ENCODE data around the gene RNF112.

Gene RNF112

DNA sequence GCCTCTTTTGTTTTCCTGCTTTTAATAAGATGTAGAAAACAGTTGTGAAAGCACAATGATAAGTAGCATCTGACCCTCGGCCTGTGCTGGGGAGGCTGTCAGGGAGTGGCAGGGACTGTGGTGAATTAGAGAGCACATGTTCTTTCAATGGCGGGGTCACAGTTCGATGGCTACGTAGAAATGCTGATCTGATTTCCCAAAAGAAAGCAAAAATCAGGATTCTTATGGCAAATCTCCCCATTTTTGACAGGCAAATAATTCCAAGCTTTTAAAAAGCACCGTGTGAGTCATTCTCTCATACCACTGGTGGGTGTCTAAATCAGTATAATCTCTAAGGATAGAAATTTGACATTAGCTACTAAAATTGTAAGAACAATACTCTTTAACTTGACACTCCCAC lies 36.9 kb upstream of the RNF112 start:
- no peak for DNase-seq

DNA sequence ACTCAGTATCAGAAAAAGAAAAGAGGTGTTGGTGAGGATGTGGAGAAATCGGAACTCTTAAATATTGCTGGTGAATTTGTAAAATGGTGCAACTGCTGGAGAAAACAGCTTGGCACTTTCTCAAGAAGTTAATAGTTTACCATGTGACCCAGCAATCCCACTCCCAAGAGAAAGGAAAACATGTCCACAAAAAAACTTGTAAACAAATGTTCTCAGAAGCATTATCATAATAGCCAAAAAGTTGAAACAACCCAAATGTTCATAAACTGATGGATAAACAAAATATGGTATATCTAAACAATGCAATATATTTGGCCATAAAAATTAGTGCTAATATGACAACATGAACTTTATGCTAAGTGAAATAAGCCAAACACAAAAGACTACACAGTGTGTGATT lies 35.3 kb upstream of the RNF112 start:
- DNase-seq, result no peak
- ATAC-seq, result no peak

More for the DNA sequence above, 36.9 kb upstream of the RNF112 start:
- ATAC-seq, result no peak

DNA sequence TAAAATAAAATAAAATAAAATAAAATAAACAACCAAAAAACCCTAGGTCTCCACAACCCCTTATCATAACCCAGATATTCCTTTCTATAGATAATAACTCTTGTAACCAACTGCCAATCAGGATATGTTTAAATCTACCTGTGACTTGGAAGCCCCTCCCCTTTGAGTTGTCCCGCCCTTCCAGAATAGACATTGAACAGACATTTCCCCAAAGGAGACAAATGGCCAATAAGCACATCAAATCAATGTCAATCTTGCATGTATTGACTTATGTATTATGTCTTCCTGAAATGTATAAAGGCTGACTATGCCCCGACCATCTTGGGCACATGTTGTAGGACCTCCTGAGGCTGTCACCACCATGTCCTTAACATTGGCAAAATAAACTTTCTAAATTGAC lies 34.2 kb upstream of the RNF112 start:
- ATAC-seq (no peak), DNase-seq (no peak)

DNA sequence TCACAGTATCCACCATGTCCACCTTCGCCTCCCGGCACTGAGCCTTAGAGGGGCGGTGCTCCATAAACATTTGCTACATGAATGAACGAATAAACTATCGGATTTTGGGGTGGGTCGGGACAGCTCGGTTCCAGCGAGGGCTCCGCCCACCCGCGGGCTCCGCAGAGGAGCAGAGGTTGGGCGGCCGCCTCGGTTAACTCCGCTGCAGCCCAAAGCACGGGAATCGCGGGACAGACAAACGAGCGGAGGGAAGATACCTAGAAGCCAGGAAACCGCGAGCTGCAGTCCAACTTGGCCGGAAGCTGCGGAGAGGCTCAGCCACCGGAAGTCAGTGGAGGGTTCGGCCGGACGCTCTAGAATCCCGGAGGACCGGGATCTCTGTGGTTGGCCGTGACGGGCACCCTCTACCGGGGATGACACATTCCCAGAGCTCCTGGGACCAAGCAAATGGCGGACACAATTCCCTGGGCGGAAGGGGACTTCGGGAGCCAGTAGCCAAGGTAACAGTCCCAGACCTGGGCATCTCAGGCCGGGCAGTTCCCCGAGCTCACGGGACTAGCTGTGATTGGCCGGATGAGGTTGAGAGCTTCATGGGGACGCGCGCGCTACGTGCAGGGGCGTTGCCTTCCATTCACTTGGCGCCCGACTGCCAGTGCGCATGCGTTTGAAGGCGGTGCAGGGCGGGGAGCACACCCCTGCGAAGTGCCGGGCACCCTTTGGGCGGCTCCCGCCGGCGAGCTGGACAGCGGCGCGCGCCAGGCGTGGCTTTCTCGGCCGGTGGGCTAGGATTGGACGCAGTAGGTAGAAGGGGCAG lies 33.2 kb upstream of the RNF112 start:
- peak; percentile 97 for DNase-seq
- peak; percentile 97 for ATAC-seq

DNA sequence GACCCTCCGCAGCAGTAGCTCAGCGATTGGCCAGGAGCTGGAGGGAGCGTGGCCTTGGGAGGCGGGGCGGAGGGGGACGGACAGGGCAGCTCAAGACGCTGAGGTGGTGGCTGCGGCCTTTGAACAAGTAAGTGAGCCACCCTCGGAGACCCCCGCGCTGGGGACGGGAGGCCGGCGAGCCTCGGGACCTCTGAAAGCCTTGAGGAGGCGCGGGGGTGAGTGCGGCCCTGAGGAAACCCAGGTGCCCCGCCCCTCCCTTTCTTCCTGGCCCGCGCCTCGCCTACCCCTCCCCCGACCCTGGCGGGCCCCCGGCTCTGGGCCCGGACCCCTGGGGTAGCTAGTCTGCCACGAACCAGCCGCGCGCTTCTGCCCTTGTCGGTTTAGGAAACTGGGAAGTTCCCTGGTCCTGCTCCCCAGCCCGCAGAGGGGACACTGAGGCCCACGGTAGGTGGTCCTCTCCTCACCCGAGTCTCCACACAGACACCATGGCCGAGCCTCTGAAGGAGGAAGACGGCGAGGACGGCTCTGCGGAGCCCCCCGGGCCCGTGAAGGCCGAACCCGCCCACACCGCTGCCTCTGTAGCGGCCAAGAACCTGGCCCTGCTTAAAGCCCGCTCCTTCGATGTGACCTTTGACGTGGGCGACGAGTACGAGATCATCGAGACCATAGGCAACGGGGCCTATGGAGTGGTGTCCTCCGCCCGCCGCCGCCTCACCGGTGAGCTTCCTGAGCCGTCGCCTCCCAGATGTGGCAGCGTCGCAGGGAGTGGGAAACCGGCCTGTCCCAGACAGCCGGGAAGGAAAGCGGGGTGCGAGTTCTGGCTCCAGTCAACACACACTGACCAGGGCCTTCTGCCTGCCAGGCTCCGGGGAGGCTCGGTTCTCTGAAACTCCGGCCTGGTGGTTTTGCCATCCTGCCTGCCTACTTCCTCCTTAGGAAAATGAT lies 32.3 kb upstream of the RNF112 start, which contains the start of gene MAPK7:
TSS of gene MAPK7 (plus strand) at position 83 of the 945 bp plus-strand sequence. CDS start at position 486, 403 bp downstream.
- peak; percentile 4 for ATAC-seq
- no peak for DNase-seq

DNA sequence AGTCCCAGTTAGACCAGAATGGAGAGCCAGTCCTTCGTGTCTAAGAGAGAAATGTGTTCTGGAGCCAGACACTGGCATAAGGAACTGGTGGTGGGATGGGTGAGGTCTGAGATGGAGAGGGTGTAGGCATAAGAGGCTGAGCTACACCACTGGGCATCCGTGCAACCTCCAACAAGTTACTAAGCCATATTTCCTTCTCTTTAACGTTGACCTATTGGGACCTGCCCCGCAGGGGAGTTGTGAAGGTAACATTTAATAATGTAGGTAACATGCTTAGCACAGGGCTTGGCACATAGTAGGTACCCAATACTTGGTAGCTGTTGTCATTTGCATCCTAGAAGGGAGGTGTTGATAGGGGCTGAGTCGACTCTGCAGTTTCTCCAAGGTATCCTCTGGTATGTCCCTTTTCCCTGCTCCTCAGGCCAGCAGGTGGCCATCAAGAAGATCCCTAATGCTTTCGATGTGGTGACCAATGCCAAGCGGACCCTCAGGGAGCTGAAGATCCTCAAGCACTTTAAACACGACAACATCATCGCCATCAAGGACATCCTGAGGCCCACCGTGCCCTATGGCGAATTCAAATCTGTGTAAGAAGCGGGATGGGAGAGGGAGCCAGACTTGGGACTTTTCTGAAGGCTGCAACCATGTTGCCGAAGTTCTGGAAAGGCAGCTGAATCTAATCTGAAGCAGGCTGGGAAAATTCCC lies 31.5 kb upstream of the RNF112 start:
- ATAC-seq (no peak), DNase-seq (no peak)

DNA sequence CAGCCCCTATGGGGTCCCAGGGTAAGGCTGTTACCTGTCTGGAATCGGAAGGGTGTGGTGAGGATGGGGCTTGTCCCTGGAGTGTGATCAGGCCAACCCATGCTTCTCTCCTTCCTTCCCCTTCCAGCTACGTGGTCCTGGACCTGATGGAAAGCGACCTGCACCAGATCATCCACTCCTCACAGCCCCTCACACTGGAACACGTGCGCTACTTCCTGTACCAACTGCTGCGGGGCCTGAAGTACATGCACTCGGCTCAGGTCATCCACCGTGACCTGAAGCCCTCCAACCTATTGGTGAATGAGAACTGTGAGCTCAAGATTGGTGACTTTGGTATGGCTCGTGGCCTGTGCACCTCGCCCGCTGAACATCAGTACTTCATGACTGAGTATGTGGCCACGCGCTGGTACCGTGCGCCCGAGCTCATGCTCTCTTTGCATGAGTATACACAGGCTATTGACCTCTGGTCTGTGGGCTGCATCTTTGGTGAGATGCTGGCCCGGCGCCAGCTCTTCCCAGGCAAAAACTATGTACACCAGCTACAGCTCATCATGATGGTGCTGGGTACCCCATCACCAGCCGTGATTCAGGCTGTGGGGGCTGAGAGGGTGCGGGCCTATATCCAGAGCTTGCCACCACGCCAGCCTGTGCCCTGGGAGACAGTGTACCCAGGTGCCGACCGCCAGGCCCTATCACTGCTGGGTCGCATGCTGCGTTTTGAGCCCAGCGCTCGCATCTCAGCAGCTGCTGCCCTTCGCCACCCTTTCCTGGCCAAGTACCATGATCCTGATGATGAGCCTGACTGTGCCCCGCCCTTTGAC lies 30.3 kb upstream of the RNF112 start:
- ATAC-seq (no peak), DNase-seq (no peak)

GRCh38 chr17:19381361-19381740 lies 29.7 kb upstream of the RNF112 start:
- ATAC-seq (no peak), DNase-seq (no peak)

DNA sequence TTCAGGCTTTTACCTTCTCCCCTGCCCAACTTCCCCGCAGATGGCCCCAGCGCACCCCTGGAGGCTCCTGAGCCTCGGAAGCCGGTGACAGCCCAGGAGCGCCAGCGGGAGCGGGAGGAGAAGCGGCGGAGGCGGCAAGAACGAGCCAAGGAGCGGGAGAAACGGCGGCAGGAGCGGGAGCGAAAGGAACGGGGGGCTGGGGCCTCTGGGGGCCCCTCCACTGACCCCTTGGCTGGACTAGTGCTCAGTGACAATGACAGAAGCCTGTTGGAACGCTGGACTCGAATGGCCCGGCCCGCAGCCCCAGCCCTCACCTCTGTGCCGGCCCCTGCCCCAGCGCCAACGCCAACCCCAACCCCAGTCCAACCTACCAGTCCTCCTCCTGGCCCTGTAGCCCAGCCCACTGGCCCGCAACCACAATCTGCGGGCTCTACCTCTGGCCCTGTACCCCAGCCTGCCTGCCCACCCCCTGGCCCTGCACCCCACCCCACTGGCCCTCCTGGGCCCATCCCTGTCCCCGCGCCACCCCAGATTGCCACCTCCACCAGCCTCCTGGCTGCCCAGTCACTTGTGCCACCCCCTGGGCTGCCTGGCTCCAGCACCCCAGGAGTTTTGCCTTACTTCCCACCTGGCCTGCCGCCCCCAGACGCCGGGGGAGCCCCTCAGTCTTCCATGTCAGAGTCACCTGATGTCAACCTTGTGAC lies 29.1 kb upstream of the RNF112 start:
- ATAC-seq (no peak), DNase-seq (no peak)

DNA sequence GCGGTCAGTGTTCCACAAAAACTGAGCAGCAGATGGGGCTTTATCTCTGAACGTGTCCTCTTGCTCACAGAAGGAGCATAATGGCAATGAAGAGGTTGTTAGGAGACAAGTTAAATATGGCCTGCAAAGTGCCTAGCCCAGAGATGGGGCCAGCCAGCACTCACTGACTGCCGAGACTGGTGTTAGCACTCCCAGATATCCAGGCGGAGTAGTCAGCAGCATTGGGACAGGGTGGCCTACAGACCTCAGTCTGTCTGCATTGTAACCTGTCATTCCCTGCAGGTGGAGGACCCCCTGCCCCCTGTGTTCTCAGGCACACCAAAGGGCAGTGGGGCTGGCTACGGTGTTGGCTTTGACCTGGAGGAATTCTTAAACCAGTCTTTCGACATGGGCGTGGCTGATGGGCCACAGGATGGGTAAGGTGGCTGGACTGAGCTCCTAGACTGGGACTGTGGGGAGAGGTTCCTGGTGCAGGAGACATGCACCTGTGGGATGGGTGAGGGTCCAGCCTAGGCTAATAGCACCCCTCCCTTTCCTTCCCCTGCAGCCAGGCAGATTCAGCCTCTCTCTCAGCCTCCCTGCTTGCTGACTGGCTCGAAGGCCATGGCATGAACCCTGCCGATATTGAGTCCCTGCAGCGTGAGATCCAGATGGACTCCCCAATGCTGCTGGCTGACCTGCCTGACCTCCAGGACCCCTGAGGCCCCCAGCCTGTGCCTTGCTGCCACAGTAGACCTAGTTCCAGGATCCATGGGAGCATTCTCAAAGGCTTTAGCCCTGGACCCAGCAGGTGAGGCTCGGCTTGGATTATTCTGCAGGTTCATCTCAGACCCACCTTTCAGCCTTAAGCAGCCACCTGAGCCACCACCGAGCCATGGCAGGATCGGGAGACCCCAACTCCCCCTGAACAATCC lies 28.2 kb upstream of the RNF112 start:
- ATAC-seq (no peak), DNase-seq (no peak)

- no peak for DNase-seq
- no peak for ATAC-seq
Observed at GRCh38 chr17:19383681-19384470, 27.2 kb upstream of the RNF112 start.

DNA sequence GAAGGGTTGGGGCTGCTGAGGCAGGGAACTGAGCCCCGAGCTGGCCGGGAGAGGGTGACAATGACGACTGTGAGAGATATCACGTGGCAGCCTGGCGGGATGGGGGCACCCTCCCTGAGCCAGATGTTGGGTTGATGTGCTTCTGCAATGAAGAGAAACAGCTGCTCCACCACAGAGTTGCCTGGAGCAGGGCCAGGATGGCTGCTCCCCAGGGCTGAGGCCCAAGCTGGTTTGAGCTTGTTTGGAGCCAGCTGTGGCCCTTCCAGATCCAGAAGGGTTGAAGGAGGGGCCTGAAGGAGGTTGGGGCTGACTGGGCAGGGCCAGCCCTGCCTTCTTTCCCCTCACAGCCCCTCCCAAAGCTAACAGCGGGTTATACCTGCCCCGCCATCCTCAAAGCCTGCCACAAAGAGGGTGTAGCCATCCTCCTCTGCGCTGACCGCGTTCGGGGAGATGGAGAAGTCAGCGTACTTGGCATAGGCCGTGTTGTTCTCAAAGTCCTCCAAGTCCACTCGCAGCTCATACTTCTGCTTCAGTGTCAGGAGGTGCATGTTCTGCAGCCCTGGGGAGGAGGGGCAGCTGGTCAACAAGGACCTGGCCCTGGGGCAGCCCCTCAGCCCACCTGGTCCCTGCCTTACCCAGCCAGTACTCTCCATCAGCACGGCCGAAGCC lies 26.2 kb upstream of the RNF112 start:
- DNase-seq (no peak), ATAC-seq (no peak)

DNA sequence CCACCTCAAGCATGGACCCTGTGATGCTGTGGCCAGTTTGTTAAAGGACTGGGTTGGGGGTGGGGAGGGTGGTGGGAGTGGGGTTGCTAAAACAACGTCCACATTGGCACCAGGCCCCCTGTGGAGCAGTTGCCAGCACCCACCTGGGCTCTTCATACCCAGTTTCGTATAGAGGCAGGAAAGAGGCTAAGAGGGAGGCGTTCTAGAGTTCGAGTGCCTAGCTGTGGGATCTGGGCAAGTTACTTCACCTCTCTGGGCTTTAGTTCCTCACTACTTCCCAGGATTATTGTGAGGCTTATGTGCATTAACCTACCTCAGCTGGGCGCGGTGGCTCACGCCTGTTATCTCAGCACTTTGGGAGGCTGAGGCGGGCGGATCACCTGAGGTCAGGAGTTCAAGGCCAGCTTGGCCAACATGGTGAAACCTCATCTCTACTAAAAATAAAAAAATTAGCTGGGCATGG lies 25.5 kb upstream of the RNF112 start:
- DNase-seq (no peak), ATAC-seq (no peak)

DNA sequence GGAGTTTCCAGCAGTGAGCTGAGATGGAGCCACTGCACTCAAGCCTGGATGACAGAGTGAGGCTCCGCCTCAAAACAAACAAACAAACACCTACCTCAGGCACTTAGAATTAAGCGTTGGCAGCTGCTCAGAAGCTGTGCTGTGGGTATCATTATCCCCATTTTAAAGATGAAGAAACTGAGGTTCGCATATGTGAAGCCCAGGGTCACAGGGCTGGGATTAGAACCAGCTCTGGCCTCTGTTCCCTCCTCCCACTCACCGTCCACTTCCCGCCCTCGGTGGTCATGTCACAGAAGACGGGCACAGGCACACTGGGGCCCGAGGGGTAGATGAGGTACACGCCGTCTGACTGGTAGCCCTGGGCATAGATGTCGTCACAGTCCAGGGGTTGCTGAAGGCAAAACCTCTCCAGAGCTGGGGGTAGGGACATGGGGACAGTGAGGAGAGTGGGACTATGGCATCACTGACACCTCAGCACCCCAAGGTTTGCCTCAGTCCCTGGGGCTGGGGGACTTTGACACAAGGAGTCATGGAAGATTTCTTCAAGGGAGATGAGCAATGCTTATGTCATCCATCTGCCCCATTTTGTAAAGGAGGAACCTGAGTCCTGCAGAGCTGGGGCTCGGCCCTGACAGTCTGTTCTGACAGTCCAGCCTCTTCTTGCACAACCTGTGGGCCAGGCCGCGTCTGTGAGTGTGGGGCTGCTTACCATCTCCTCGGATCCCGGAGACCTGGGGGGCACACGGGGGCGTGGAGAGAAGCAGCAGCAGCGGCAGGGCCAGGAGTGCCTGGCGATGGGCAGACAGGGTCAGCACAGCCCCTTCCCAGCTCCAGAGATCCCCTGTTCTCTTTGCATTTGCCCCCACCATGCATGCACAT lies 24.7 kb upstream of the RNF112 start:
- peak; percentile 39 for ATAC-seq
- no peak for DNase-seq

- DNase-seq (no peak), ATAC-seq (no peak)
Observed at GRCh38 chr17:19386974-19387920, 23.8 kb upstream of the RNF112 start, which contains the start of gene MFAP4. MFAP4 (minus strand) TSS chr17:19387190; CDS start chr17:19387155, 35 bp downstream.

DNA sequence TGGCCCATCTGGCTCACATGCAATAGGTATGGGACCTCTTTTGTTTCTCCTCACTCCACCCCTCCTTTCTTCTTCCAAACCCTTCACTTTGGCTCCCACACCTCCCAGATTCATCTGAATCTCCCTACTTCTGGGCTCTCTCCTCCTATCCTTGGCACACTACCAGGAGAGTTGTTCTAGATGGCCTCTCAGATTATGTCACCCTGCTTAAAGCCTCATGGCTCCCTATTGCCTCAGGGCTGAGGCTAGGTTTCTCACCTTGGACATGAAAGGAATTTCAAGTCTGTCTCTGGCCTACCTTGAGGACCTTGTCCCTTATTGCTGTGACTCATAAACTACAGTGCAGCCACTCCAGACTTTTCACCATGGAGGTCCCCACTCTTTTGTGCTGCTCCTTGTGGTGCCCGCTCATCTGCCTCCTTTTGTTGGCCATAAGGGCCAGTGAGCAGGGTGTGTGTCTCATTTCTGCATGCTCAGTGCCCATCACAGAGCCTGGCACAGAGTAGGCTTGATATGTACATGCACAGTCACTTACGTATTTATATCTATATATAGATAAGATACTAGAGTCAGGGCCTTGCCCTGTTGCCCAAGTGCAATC lies 23.0 kb upstream of the RNF112 start:
- DNase-seq (no peak), ATAC-seq (no peak)

Data from stimulated activated naive CD8-positive, alpha-beta T cell treated with anti-CD3 and anti-CD28 coated beads, Interleukin-15, Interleukin-2, amounts not matched to agents 100 U/mL and 50 U/mL, for 24 hours (primary cell).